CD4-positive, alpha-beta memory T cell (primary cell): Measurements from ENCODE around the gene PDE4B. TPM values are rescaled to one million over a fixed set of nuclear protein-coding genes. Genes with fewer than 3 reads are reported as not detected.

Experiments
- CTCF ChIA-PET: fragments of 350-600 bp; sonication (Branson Sonifier 250); formaldehyde crosslinking; loops from one replicate; lab custom pipeline; 2021; ENCODE audit warnings: inconsistent platforms; ENCODE audit not compliant: partially characterized antibody; lab: Charles Lee
- POLR2A ChIA-PET: fragments of 350-600 bp; sonication (Branson Sonifier 250); formaldehyde crosslinking; loops from one replicate; lab custom pipeline; 2021; ENCODE audit not compliant: partially characterized antibody; lab: Charles Lee
- DNase-seq, 5 donors: peaks; one replicate each; pipeline versions ENCODE4 v3.0.0 to v3.0.0-alpha.2; 2020 to 2022; ENCODE audit warnings: mixed read lengths in 1 of 5
- H3K27ac ChIP-seq: one replicate; pipeline ENCODE4 v1.7.0; 2013; ENCODE audit warnings: low read depth, low read length
- H3K27me3 ChIP-seq: 2 replicates; pipeline ENCODE4 v1.7.0; 2013; ENCODE audit warnings: mild to moderate bottlenecking, low read length, moderate library complexity; ENCODE audit not compliant: insufficient read depth
- H3K36me3 ChIP-seq: 2 replicates; pipeline ENCODE4 v1.7.0; 2013; ENCODE audit warnings: mild to moderate bottlenecking, low read length, moderate library complexity; ENCODE audit not compliant: insufficient read depth
- H3K4me1 ChIP-seq: 2 replicates; pipeline ENCODE4 v1.7.0; 2013; ENCODE audit warnings: mild to moderate bottlenecking, low read length, moderate library complexity; ENCODE audit not compliant: insufficient read depth
- H3K4me3 ChIP-seq, 2 donors: one replicate each; pipeline ENCODE4 v1.7.0; 2013; ENCODE audit warnings: low read length in 2 of 2, mild to moderate bottlenecking in 1 of 2
- H3K9me3 ChIP-seq, 2 donors: one replicate each; pipeline ENCODE4 v1.7.0; 2013; ENCODE audit warnings: low read length in 2 of 2, control low read depth in 1 of 2; ENCODE audit not compliant: control insufficient read depth in 1 of 2
- H3K27ac Mint-ChIP-seq, 7 donors: one replicate each; pipeline ENCODE4 v1.8.0; 2020 to 2021; ENCODE audit warnings: mixed read lengths in 7 of 7, mild to moderate bottlenecking in 6 of 7, inconsistent platforms in 3 of 7, moderate library complexity in 3 of 7
- H3K27me3 Mint-ChIP-seq, 2 donors: one replicate each; pipeline ENCODE4 v1.8.0; 2020 to 2021; ENCODE audit warnings: mixed read lengths in 2 of 2
- H3K36me3 Mint-ChIP-seq, 2 donors: one replicate each; pipeline ENCODE4 v1.8.0; 2020 to 2021; ENCODE audit warnings: mixed read lengths in 2 of 2, inconsistent platforms in 1 of 2, mild to moderate bottlenecking in 1 of 2
- H3K4me1 Mint-ChIP-seq, 4 donors: one replicate each; pipeline ENCODE4 v1.8.0; 2020 to 2021; ENCODE audit warnings: mixed read lengths in 4 of 4, mild to moderate bottlenecking in 1 of 4
- H3K4me3 Mint-ChIP-seq, 8 donors: one replicate each; pipeline ENCODE4 v1.8.0; 2020 to 2021; ENCODE audit warnings: mixed read lengths in 8 of 8, mild to moderate bottlenecking in 7 of 8, moderate library complexity in 6 of 8, inconsistent platforms in 3 of 8
- H3K9me3 Mint-ChIP-seq, 8 donors: one replicate each; pipeline ENCODE4 v1.8.0; 2020 to 2021; ENCODE audit warnings: mixed read lengths in 8 of 8, mild to moderate bottlenecking in 5 of 8, inconsistent platforms in 3 of 8, moderate library complexity in 1 of 8
- intact Hi-C: fragments of 100-400 bp; cut with micrococcal nuclease; formaldehyde crosslinking; loops from one replicate; pipeline ENCODE4 v1.15.1; 2023
- polyA plus RNA-seq, 2 donors: library from polyadenylated mRNA; unstranded; fragments of 300-500 nt; fragmentation: Illumina TruSeq; gene quantifications; one replicate each; pipeline ENCODE4 v1.2.3, GENCODE V29; 2021
- total RNA-seq, 2 experiments: library from RNA; stranded (reverse); gene quantifications; one replicate each; pipeline ENCODE4 v1.2.3, GENCODE V29; 2021

The PDE4B gene
- total and polyA plus RNA-seq, 4 experiments from 2014 or later: 33.8 to 116 (median 40.7) TPM

- Histone ChIP-seq H3K27ac (no peak overlapping the region), H3K36me3 (no peaks in the 10 kb centered on the region), H3K27me3 (no peaks in the 10 kb centered on the region), H3K4me3 (no peak overlapping the region), H3K9me3 (no peaks in the 10 kb centered on the region), H3K4me1 (peaks cover 7% of the 10 kb centered on the region)
- ChIA-PET CTCF (no interaction called here), POLR2A (no interaction called here)
- no peak for DNase-seq
- Mint-ChIP-seq H3K27ac (no peak overlapping the region), H3K27me3 (peaks cover 0 to 6% of the 10 kb centered on the region in 2 donors), H3K9me3 (no peaks in the 10 kb centered on the region), H3K36me3 (no peaks in the 10 kb centered on the region), H3K4me1 (peaks cover 3 to 6% (median 4%) of the 10 kb centered on the region in 4 donors), H3K4me3 (no peak overlapping the region)
- intact Hi-C loops: no loop called here
These were observed 21.3 kb downstream of the PDE4B start for GRCh38 chr1:65813956-65814355.

- CTCF ChIA-PET: no interaction called here
- no peak overlapping the region for H3K4me3 Mint-ChIP-seq
These were observed 22.1 kb downstream of the PDE4B start for GRCh38 chr1:65814752-65815151.

GRCh38 chr1:65817891-65818290 lies 25.2 kb downstream of the PDE4B start:
- Mint-ChIP-seq H3K36me3 (no peaks in the 10 kb centered on the region), H3K27me3 (peaks cover 0 to 6% of the 10 kb centered on the region in 2 donors), H3K9me3 (peaks cover 0 to 2% (median 0%) of the 10 kb centered on the region in 8 donors), H3K4me3 (no peak overlapping the region), H3K4me1 (no peaks in the 10 kb centered on the region), H3K27ac (no peak overlapping the region)
- H3K27me3 ChIP-seq: no peaks in the 10 kb centered on the region
- no peak overlapping the region for H3K4me3 ChIP-seq
- H3K4me1 ChIP-seq: no peaks in the 10 kb centered on the region
- H3K36me3 ChIP-seq: no peaks in the 10 kb centered on the region
- POLR2A ChIA-PET: no interaction called here
- H3K9me3 ChIP-seq: no peaks in the 10 kb centered on the region
- intact Hi-C loops: no loop called here
- CTCF ChIA-PET: no interaction called here
- no peak for DNase-seq
- H3K27ac ChIP-seq: no peak overlapping the region

More at GRCh38 chr1:65814752-65815151, 22.1 kb downstream of the PDE4B start:
- Mint-ChIP-seq H3K36me3 (no peaks in the 10 kb centered on the region), H3K27me3 (peaks cover 0 to 6% of the 10 kb centered on the region in 2 donors), H3K27ac (no peak overlapping the region), H3K9me3 (no peaks in the 10 kb centered on the region), H3K4me1 (peaks cover 3 to 6% (median 4%) of the 10 kb centered on the region in 4 donors)
- DNase-seq: no peak
- Histone ChIP-seq H3K27me3 (no peaks in the 10 kb centered on the region), H3K4me1 (peaks cover 7% of the 10 kb centered on the region), H3K36me3 (no peaks in the 10 kb centered on the region), H3K27ac (no peak overlapping the region), H3K4me3 (no peak overlapping the region), H3K9me3 (no peaks in the 10 kb centered on the region)
- intact Hi-C loops: no loop called here
- POLR2A ChIA-PET: no interaction called here

GRCh38 chr1:65818966-65819365 lies 26.3 kb downstream of the PDE4B start:
- Mint-ChIP-seq H3K4me3 (no peak overlapping the region), H3K9me3 (peaks cover 0 to 3% (median 0%) of the 10 kb centered on the region in 8 donors), H3K36me3 (no peaks in the 10 kb centered on the region), H3K27me3 (peaks cover 0 to 6% of the 10 kb centered on the region in 2 donors), H3K27ac (no peak overlapping the region), H3K4me1 (no peaks in the 10 kb centered on the region)
- intact Hi-C loops: no loop called here
- Histone ChIP-seq H3K9me3 (no peaks in the 10 kb centered on the region), H3K27ac (no peak overlapping the region), H3K27me3 (peaks cover 3% of the 10 kb centered on the region), H3K4me3 (no peak overlapping the region), H3K4me1 (no peaks in the 10 kb centered on the region), H3K36me3 (no peaks in the 10 kb centered on the region)
- no peak for DNase-seq
- ChIA-PET POLR2A (no interaction called here), CTCF (no interaction called here)

GRCh38 chr1:65820983-65821382 lies 28.3 kb downstream of the PDE4B start:
- Mint-ChIP-seq H3K4me3 (no peak overlapping the region), H3K27me3 (peaks cover 0 to 9% of the 10 kb centered on the region in 2 donors), H3K36me3 (no peaks in the 10 kb centered on the region), H3K9me3 (peaks cover 0 to 3% (median 0%) of the 10 kb centered on the region in 8 donors), H3K27ac (no peak overlapping the region), H3K4me1 (no peaks in the 10 kb centered on the region)
- Histone ChIP-seq H3K4me1 (no peaks in the 10 kb centered on the region), H3K27ac (no peak overlapping the region), H3K36me3 (no peaks in the 10 kb centered on the region), H3K4me3 (no peak overlapping the region), H3K9me3 (no peaks in the 10 kb centered on the region), H3K27me3 (peaks cover 3% of the 10 kb centered on the region)
- DNase-seq: no peak
- ChIA-PET CTCF (no interaction called here), POLR2A (no interaction called here)
- intact Hi-C loops: no loop called here

- Mint-ChIP-seq H3K9me3 (peaks cover 0 to 3% (median 0%) of the 10 kb centered on the region in 8 donors), H3K4me1 (no peaks in the 10 kb centered on the region), H3K27me3 (peaks cover under 1 to 9% of the 10 kb centered on the region in 2 donors), H3K27ac (no peak overlapping the region), H3K4me3 (no peak overlapping the region), H3K36me3 (no peaks in the 10 kb centered on the region)
- Histone ChIP-seq H3K36me3 (no peaks in the 10 kb centered on the region), H3K4me3 (no peak overlapping the region), H3K27me3 (peaks cover 3% of the 10 kb centered on the region), H3K27ac (no peak overlapping the region), H3K4me1 (no peaks in the 10 kb centered on the region), H3K9me3 (no peaks in the 10 kb centered on the region)
- ChIA-PET POLR2A (no interaction called here), CTCF (interaction anchor here (1.2 kb wide), 1 partner anchor 10 kb away, joined by 3 read pairs; no protein-coding TSS in a partner anchor)
- intact Hi-C loops: no loop called here
- no peak for DNase-seq
These were observed 28.7 kb downstream of the PDE4B start for GRCh38 chr1:65821386-65821785.

- POLR2A ChIA-PET: no interaction called here
- H3K9me3 Mint-ChIP-seq: peaks cover 0 to 3% (median 0%) of the 10 kb centered on the region in 8 donors
- intact Hi-C loops: no loop called here
These were observed 31.4 kb downstream of the PDE4B start for GRCh38 chr1:65824103-65824502.

More at GRCh38 chr1:65824103-65824502, 31.4 kb downstream of the PDE4B start:
- no peak for DNase-seq
- H3K9me3 ChIP-seq: no peaks in the 10 kb centered on the region
- Mint-ChIP-seq H3K27me3 (peaks cover 2 to 3% of the 10 kb centered on the region in 2 donors), H3K36me3 (no peaks in the 10 kb centered on the region), H3K4me3 (no peak overlapping the region), H3K27ac (no peak overlapping the region), H3K4me1 (no peaks in the 10 kb centered on the region)
- H3K27me3 ChIP-seq: peaks cover 3% of the 10 kb centered on the region
- H3K4me1 ChIP-seq: no peaks in the 10 kb centered on the region
- H3K36me3 ChIP-seq: no peaks in the 10 kb centered on the region
- H3K27ac ChIP-seq: no peak overlapping the region
- CTCF ChIA-PET: no interaction called here
- no peak overlapping the region for H3K4me3 ChIP-seq
